Gastrocnemius medialis (tissue), 4 donors: ENCODE results near the gene ZNF646.

Source experiments
- POLR2A ChIP-seq, 2 donors: fragments of 450-650 bp; IDR thresholded peaks; one replicate each; pipeline ENCODE4 v1.6.1; 2017; ENCODE audit warnings: antibody characterized with exemption in 2 of 2, mild to moderate bottlenecking in 2 of 2, moderate library complexity in 2 of 2
- TF ChIP-seq, protein P1 (sequence below), 5 experiments: fragments of 450-650 bp in 3 of 5; fragments of 200-600 bp in 2 of 5; sonication (generic) in 2 of 5; IDR thresholded peaks in 4 of 5; conservative IDR thresholded peaks in 1 of 5; 1 replicate in 4 of 5; 2 replicates in 1 of 5; pipeline ENCODE4 v1.5.1; 2016 to 2019; ENCODE audit warnings: antibody characterized with exemption in 5 of 5, mild to moderate bottlenecking in 3 of 5, moderate library complexity in 3 of 5

DNA sequence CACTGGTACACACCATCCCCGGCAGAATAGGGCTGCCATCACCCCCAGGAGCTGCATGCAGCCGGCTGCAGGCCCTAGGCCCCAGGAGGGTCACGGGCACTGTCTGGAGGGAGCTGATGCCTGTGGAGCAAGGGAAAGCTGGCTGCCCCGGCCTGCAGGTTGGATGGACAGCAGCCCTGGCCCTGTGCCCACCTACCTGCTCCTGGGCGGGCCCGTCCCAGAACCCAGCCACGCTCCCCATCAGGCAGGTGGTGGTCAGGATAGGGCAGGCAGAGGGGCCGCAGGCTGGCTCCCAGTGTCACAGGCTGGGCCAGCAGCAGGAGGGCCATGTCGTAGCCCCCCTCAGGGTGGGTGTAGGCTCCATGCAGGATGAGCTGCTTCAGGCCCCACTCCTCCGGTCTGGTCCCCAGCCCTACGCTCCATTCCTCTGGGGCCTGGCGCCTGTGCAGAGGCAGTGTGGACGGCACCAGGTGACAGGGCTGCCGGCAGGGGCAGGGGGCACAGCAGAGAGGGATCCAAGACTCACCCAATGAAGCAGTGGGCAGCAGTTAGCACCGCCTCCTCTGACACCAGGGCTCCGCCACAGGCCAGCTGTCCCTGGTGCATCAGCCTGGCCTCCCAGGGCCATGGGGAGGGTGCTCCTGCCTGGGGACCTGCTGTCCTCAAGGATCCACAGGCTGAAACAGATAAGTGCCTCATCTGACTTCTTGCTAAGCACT is 10.5 kb downstream of the ZNF646 start:
- TF ChIP-seq, protein P1, sequence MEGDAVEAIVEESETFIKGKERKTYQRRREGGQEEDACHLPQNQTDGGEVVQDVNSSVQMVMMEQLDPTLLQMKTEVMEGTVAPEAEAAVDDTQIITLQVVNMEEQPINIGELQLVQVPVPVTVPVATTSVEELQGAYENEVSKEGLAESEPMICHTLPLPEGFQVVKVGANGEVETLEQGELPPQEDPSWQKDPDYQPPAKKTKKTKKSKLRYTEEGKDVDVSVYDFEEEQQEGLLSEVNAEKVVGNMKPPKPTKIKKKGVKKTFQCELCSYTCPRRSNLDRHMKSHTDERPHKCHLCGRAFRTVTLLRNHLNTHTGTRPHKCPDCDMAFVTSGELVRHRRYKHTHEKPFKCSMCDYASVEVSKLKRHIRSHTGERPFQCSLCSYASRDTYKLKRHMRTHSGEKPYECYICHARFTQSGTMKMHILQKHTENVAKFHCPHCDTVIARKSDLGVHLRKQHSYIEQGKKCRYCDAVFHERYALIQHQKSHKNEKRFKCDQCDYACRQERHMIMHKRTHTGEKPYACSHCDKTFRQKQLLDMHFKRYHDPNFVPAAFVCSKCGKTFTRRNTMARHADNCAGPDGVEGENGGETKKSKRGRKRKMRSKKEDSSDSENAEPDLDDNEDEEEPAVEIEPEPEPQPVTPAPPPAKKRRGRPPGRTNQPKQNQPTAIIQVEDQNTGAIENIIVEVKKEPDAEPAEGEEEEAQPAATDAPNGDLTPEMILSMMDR (IDR thresholded peaks at IDR 0.05 in 4 of 5, conservative IDR thresholded peaks at IDR 0.05 in 1 of 5): no peak
- no peak for TF ChIP-seq POLR2A (IDR thresholded peaks at IDR 0.05)
